Erythroblast (primary cell): ENCODE data around the gene NOL9.
"Not testable (repeated sequence)": the region's sequence is repeated elsewhere in the genome, so short reads cannot be mapped to it uniquely, and the experiment has no call there.

Experiments
- GATA1 ChIP-seq: IDR thresholded peaks from 2 replicates; pipeline ENCODE4 v1.6.1; 2011; ENCODE audit warnings: low read depth, mild to moderate bottlenecking, control low read depth, low read length, moderate library complexity
- POLR2A ChIP-seq: IDR thresholded peaks from 2 replicates; pipeline ENCODE4 v1.6.1; 2011; ENCODE audit warnings: mild to moderate bottlenecking, low read length

DNA sequence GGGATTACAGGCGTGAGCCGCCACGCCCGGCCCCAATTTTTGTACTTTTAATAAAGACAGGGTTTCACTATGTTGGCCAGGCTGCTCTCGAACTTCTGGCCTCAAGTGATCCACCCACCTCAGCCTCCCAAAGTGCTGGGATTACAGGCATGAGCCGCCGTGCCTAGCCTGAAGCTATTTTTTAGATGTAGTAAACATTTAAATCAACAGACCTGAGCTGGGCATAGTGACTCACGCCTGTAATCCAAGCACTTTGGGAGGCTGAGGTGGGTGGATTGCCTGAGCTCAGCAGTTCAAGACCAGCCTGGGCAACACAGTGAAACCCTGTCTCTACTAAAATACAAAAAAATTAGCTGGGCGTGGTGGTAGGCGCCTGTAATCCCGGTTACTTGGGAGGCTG lies 4.8 kb upstream of the NOL9 start:
- not testable (repeated sequence) for TF ChIP-seq GATA1, POLR2A
